Measurements from ENCODE around the gene NDUFS7. TPM values are rescaled to one million over a fixed set of nuclear protein-coding genes. Genes with fewer than 3 reads are reported as not detected.

NDUFS7 gene
- total and polyA plus RNA-seq, 2 donors (not counting 3 experiments of a cell fraction or from before 2014, with no cell fraction given): 101 to 224 TPM

- H3K36me3 ChIP-seq (ENCODE audit: control insufficient read depth in 2 of 2, extremely low read depth in 1 of 2, insufficient read depth in 2 of 2, low read length in 2 of 2): peaks cover 8 to 36% of the 10 kb centered on the region in 2 experiments
- H3K9me3 ChIP-seq (replicated peaks; ENCODE audit: control insufficient read depth, insufficient read depth, low read length): no peaks in the 10 kb centered on the region
- H3K27me3 ChIP-seq (ENCODE audit: control insufficient read depth in 2 of 2, insufficient read depth in 2 of 2, low read length in 2 of 2): no peaks in the 10 kb centered on the region
- no peak for DNase-seq (ENCODE audit: low read depth, low spot score)
- H2AFZ ChIP-seq (ENCODE audit: low read depth, low read length): no peak overlapping the region
- peaks cover 92% of the 10 kb centered on the region for H3K79me2 ChIP-seq (ENCODE audit: control insufficient read depth, insufficient read depth, low read length)
- ChIA-PET POLR2A (interaction anchor here (0.6 kb wide), 1 partner anchor 147 kb away, joined by 3 read pairs; the partner anchor contains the start of gene CIRBP), CTCF (interaction anchor here (1.0 kb wide), 1 partner anchor 137 kb away, joined by 3 read pairs; no protein-coding TSS in a partner anchor)
- no peak overlapping the region for H3K9ac ChIP-seq (replicated peaks; ENCODE audit: extremely low read depth, insufficient read depth, low read length)
- peak overlapping the region; percentile 1 for H3K4me2 ChIP-seq (ENCODE audit: insufficient read depth, low read length)
- intact Hi-C loops (cut with micrococcal nuclease) (no loop called here), dilution Hi-C loops (cut with MboI; ENCODE audit: extremely low pct_ligation_motif_present, low sequenced_read_pairs) (no loop called here)
- TF ChIP-seq MYC (IDR thresholded peaks at IDR 0.05; ENCODE audit: low read depth, low read length): no peak
- no peak for TF ChIP-seq CTCF (IDR thresholded peaks at IDR 0.05; ENCODE audit: extremely low read depth in 1 of 2, insufficient read depth in 1 of 2, low read depth in 1 of 2, low read length in 2 of 2)
- no peak for TF ChIP-seq FOS (IDR thresholded peaks at IDR 0.05; ENCODE audit: borderline replicate concordance, insufficient read depth, low read length)
- no peak for TF ChIP-seq MAX (IDR thresholded peaks at IDR 0.05; ENCODE audit: insufficient read depth, insufficient read length)
- TF ChIP-seq EZH2 (IDR thresholded peaks at IDR 0.05; ENCODE audit: borderline replicate concordance, low read depth, low read length, severe bottlenecking): no peak
- TF ChIP-seq GATA2 (IDR thresholded peaks at IDR 0.05; ENCODE audit: insufficient read depth, insufficient read length, low read depth, low read length): no peak
- TF ChIP-seq POLR2A (IDR thresholded peaks at IDR 0.05; ENCODE audit: low read depth, low read length): no peak
- no peak for TF ChIP-seq POLR2AphosphoS5 (IDR thresholded peaks at IDR 0.05; ENCODE audit: insufficient read depth, low read depth, low read length)
- TF ChIP-seq JUN (IDR thresholded peaks at IDR 0.05; ENCODE audit: borderline replicate concordance, insufficient read depth, insufficient read length, low read depth): no peak
- H3K4me1 ChIP-seq (ENCODE audit: control insufficient read depth, extremely low read depth, insufficient read depth, low read length): peaks cover 19% of the 10 kb centered on the region
- FAIRE-seq: no peak
- no TSS peak for BruUV-seq (replicated peaks)
- no peak overlapping the region for H3K4me3 ChIP-seq (replicated peaks in 1 of 3; ENCODE audit: insufficient read depth in 1 of 3, low read depth in 1 of 3, low read length in 3 of 3)
- no peaks in the 10 kb centered on the region for H3K9me1 ChIP-seq (replicated peaks; ENCODE audit: control insufficient read depth, extremely low read depth, insufficient read depth, low read length)
- H4K20me1 ChIP-seq (replicated peaks; ENCODE audit: control insufficient read depth, extremely low read depth, insufficient read depth, low read length): no peaks in the 10 kb centered on the region
- H3K27ac ChIP-seq (ENCODE audit: insufficient read depth, low read depth, low read length): peak overlapping the region; percentile 71
Observed at GRCh38 chr19:1416014-1416841, 32.5 kb downstream of the NDUFS7 start.
